Activated T-cell treated with anti-CD3 and anti-CD28 coated beads for 1 hour (primary cell): Measurements from ENCODE around the gene DGCR8.

Source experiments
- DNase-seq: peaks from one replicate; pipeline ENCODE4 v3.0.0-alpha.2; 2020; ENCODE audit warnings: low read depth

Gene DGCR8

DNA sequence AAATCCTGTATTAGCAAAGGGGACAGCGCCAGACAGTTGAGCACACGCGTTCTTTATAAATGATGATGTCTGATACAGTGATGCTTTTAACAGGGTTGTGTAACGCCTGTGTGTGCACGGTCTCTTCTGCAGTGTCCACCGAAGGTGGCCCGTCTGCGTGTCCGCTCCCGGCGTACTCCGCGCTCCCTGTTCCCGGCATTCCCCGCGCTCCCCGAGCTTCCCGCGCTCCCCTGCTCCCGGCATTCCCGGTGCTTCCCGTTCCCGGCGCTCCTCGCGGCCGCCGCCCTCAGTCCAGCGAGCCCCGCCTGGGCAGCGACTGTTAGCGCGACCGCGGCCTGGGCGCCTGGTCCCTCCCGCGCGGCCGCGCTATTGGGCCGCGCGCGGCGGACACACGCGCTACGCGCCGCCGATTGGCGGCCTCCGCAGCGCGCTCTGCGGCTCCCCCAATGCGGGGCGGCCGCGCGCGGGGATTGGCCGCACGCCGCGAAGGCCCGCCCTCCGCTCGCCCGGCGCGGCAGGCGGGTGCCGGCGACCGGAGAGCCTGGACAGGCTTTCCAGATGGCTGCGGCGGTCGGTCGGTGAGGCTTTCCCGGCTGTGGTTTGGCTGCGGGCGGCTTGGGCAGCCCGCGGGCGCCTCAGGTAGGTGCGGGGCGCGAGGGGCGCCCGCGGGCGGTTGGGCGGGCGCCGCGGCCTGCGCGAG is at the start of gene DGCR8:
Gene DGCR8, plus strand, starts transcription at position 497 of the 700 bp plus-strand sequence. CDS start 5,723 bp downstream, outside the sequence.
- peak; percentile 57 for DNase-seq

GRCh38 chr22:20031732-20032406 is 48.2 kb upstream of the DGCR8 start:
- DNase-seq = peak; percentile 14

DNA sequence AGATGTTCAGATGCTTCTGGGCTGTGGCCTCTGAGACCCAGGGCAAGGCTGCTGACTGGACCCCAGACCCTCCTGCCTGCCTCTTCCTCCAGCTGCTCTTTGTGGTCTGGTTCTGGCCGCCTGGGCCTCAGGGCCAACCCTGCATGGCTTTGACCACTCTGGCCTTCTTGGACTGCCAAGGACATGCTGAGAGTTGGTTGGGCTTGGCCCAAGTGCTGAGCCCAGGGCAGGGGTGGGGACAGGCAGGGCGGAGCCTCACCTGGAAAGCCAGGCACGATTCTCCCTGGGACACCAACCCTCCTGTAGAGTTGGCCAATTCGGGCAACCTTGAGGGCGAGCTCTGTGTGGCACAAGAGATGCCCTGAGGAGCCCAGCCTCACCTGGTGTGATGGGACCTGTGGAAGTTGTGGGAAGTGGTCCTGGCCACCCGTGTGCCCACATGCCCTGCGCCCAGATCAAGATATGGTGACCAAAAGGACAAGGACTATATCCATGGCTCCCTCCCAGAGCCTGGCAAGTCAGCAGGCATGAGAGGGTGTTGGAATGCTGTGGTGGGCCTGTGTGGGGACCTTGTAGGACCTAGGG is 47.5 kb upstream of the DGCR8 start:
- no peak for DNase-seq

DNA sequence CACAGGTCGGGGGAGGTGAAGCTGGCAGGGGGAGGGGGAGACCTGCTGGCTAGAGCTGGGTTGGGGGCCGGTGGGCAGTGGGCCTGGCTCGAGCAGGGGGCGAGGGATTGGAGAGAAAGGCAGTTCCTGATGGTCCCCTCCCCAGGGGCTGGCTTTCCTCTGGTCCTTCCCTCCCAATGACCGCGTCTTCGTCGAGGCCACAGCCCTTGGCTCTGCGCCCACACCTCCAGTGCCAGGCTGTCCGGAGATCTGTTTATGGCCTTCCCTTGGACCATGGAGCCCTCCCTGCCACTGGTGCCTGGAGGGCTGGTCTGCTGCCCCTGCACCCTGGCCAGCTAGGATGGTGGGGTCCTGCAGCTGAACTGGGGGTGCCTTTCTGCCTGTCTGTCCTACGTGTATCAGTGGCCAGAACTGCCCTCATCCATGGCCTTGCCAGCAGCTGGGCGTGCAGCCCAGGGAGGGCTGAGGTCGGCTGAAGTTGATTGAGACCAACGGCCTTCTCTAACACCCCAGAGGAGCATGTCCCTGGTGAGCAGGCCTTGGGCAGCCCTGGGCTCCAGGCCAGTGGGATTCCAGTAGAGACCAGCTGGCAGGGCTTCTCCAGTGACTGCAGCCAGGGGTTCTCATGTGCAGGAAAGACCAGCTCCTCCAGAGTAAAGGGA is 46.9 kb upstream of the DGCR8 start:
- no peak for DNase-seq

DNA sequence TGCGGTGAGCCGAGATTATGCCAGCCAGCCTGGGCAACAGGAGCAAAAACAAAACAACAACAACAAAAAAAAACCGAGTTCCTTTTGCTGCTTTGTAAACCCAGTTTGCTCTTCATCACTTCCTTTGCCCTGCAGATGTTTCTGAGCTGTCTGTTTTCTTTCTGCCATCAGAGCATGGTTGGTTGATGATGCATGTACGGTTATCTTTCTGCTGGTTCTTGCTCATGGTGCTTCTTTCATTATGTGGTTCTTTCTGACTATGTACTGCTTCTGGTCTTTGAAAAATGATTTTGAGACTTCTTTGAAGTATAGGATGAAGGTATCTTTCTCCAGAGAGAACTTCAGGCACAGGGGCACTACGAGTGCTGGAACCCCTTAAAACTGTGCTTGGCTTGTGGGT is 45.9 kb upstream of the DGCR8 start:
- no peak for DNase-seq

DNA sequence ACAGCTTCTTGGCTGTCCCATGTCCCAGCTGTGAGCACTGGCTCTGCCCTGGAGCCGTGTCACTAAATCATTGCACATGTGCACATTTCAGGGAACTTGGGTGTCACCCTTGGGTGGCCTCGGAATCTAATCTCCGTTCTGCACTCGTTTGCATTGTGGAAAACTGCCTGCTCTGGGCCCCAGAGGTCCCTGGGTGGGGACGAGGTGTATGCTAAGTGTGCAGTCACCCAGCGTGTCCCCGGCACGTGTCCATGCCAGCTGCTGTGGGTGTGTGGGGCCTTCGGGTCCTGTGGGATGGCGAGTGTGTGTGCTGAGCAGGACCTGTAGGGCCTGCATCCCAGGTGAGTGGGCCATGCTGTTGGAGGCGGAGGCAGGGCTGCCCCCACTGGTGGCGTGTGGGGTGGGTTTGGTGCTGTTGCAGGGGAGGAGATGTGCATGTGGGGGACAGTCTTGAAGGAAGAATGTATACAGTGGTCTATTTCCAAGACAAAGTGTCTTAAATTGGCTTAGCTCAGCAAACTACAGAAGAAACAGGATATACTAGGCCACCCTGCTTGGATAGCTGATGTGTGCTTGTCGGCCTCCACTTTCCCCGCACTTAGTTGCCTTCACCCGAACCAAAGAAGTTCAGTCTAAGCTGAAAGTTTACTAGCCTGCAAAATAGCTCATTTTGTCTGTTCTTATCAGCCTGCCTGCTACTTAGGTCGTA is 44.5 kb upstream of the DGCR8 start:
- no peak for DNase-seq

- DNase-seq = no peak
Observed at GRCh38 chr22:20036084-20036482, 44.0 kb upstream of the DGCR8 start.

GRCh38 chr22:20036535-20037392 is 43.3 kb upstream of the DGCR8 start:
- DNase-seq = no peak

GRCh38 chr22:20037419-20037818 is 42.6 kb upstream of the DGCR8 start:
- no peak for DNase-seq

- DNase-seq = no peak
Observed at GRCh38 chr22:20038574-20038973, 41.5 kb upstream of the DGCR8 start.

- DNase-seq = no peak
Observed at GRCh38 chr22:20039683-20040325, 40.2 kb upstream of the DGCR8 start.

GRCh38 chr22:20040327-20041200 is 39.5 kb upstream of the DGCR8 start:
- DNase-seq = no peak

- DNase-seq = no peak
Observed at GRCh38 chr22:20043057-20043996, 36.7 kb upstream of the DGCR8 start.

DNA sequence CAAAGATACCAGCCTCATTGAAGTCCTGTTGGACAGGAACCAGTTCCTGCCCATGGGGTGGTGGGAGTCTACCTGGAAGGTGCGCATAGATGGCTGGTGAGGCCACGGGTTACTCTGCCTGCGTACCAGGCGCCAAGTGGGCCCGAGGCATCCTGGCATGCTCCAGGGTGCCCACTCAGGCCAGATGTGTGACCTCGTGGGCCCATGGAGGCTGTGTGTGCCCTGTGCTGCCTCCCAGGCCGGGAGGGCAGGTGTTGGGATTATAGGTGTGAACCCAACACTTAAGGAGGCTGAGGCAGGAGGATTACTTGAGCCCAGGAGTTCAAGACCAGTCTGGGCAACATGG is 36.1 kb upstream of the DGCR8 start:
- no peak for DNase-seq

GRCh38 chr22:20044495-20045151 is 35.4 kb upstream of the DGCR8 start:
- DNase-seq = no peak

DNA sequence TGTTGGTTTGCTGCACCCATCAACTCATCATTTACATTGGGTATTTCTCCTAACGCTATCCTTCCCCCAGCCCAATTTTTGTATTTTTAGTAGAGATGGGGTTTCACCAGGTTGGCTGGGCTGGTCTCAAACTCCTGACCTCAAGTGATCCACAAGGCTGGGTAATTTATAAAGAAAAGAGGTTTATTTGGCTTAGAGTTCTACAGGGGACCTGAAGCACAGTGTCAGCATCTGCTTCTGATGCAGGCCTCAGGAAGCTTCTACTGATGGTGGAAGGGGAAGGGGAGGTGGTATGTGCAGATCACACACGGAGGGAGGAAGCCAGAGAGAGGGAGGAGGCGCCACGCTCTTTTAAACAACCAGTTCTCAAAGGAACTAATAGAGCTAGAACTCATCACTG is 33.3 kb upstream of the DGCR8 start:
- no peak for DNase-seq

DNA sequence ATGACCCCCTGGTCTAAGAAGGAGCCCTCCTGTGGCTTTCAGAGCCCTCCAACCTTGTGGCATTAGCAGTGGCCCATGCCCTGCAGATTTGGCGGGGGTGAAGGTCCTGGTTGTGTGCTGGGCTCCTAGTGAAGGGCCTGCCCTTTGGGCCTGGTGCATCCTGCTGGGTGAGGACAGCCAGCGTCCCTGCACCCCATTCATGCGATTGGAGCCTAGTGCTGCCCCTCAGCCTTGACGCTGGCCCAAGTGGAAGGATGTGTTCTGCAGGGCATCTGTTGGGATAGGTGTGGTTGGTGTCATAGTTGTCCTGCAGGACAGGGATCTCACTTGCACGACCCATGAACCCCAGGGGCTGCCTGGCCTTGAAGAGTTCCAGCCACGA is 28.1 kb upstream of the DGCR8 start:
- no peak for DNase-seq
